GM15510 (cell line): ENCODE measurements around the gene ARHGAP1.

Experiments used
- POLR2A ChIP-seq: IDR thresholded peaks from 3 replicates; pipeline ENCODE4 v1.6.1; 2011; ENCODE audit warnings: borderline replicate concordance; ENCODE audit not compliant: insufficient read length; ENCODE audit errors: extremely low read depth

The ARHGAP1 gene

GRCh38 chr11:46673713-46674462 lies 26.5 kb downstream of the ARHGAP1 start:
- TF ChIP-seq POLR2A = no peak

- TF ChIP-seq POLR2A = no peak
Observed at GRCh38 chr11:46672381-46672839, 28.0 kb downstream of the ARHGAP1 start.

- TF ChIP-seq POLR2A = no peak
Observed at GRCh38 chr11:46671958-46672315, 28.5 kb downstream of the ARHGAP1 start.

- no peak for TF ChIP-seq POLR2A
Observed at GRCh38 chr11:46669711-46670139, 30.7 kb downstream of the ARHGAP1 start.

GRCh38 chr11:46668480-46669085 lies 31.8 kb downstream of the ARHGAP1 start:
- TF ChIP-seq POLR2A = no peak

GRCh38 chr11:46667043-46667481 lies 33.4 kb downstream of the ARHGAP1 start:
- TF ChIP-seq POLR2A = no peak

- TF ChIP-seq POLR2A = no peak
Observed at GRCh38 chr11:46666516-46666915, 33.9 kb downstream of the ARHGAP1 start.

- TF ChIP-seq POLR2A = no peak
Observed at GRCh38 chr11:46665356-46665755, 35.1 kb downstream of the ARHGAP1 start.

GRCh38 chr11:46664612-46665011 lies 35.8 kb downstream of the ARHGAP1 start:
- no peak for TF ChIP-seq POLR2A

GRCh38 chr11:46663277-46663940 lies 37.0 kb downstream of the ARHGAP1 start:
- TF ChIP-seq POLR2A = no peak

- no peak for TF ChIP-seq POLR2A
Observed at GRCh38 chr11:46662366-46662765, 38.1 kb downstream of the ARHGAP1 start.

GRCh38 chr11:46661836-46662235 lies 38.6 kb downstream of the ARHGAP1 start:
- TF ChIP-seq POLR2A = no peak

GRCh38 chr11:46659908-46660307 lies 40.5 kb downstream of the ARHGAP1 start:
- TF ChIP-seq POLR2A = no peak

GRCh38 chr11:46658259-46658658 lies 42.2 kb downstream of the ARHGAP1 start:
- TF ChIP-seq POLR2A = no peak

GRCh38 chr11:46657186-46657585 lies 43.2 kb downstream of the ARHGAP1 start:
- TF ChIP-seq POLR2A = no peak

- no peak for TF ChIP-seq POLR2A
Observed at GRCh38 chr11:46655631-46656030, 44.8 kb downstream of the ARHGAP1 start.

GRCh38 chr11:46649180-46649738 lies 51.2 kb downstream of the ARHGAP1 start:
- no peak for TF ChIP-seq POLR2A
